GM15510 (cell line): ENCODE measurements around the gene PRELID2.

ENCODE experiments used
- POLR2A ChIP-seq: IDR thresholded peaks from 3 replicates; pipeline ENCODE4 v1.6.1; 2011; ENCODE audit warnings: borderline replicate concordance; ENCODE audit not compliant: insufficient read length; ENCODE audit errors: extremely low read depth

PRELID2 gene

GRCh38 chr5:145848854-145849253 is 13.7 kb upstream of the PRELID2 start:
- TF ChIP-seq POLR2A, result no peak

- no peak for TF ChIP-seq POLR2A
These were observed 12.7 kb upstream of the PRELID2 start for GRCh38 chr5:145847499-145848497.

- no peak for TF ChIP-seq POLR2A
These were observed 10.9 kb upstream of the PRELID2 start for GRCh38 chr5:145846081-145846480.

- TF ChIP-seq POLR2A, result no peak
These were observed 6.2 kb upstream of the PRELID2 start for GRCh38 chr5:145841299-145841698.

- TF ChIP-seq POLR2A, result no peak
These were observed 5.5 kb upstream of the PRELID2 start for GRCh38 chr5:145840458-145841132.

- no peak for TF ChIP-seq POLR2A
These were observed 3.1 kb upstream of the PRELID2 start for GRCh38 chr5:145838276-145838675.

GRCh38 chr5:145835848-145836239 is 702 bp upstream of the PRELID2 start:
- no peak for TF ChIP-seq POLR2A

- no peak for TF ChIP-seq POLR2A
These were observed 607 bp downstream of the PRELID2 start for GRCh38 chr5:145834554-145834916.

GRCh38 chr5:145833631-145834200 is 1.4 kb downstream of the PRELID2 start:
- TF ChIP-seq POLR2A, result no peak

- TF ChIP-seq POLR2A, result no peak
These were observed 4.5 kb downstream of the PRELID2 start for GRCh38 chr5:145830594-145830993.

GRCh38 chr5:145829708-145830361 is 5.3 kb downstream of the PRELID2 start:
- no peak for TF ChIP-seq POLR2A

GRCh38 chr5:145826895-145827674 is 8.1 kb downstream of the PRELID2 start:
- TF ChIP-seq POLR2A, result no peak

- no peak for TF ChIP-seq POLR2A
These were observed 9.4 kb downstream of the PRELID2 start for GRCh38 chr5:145825751-145826180.

GRCh38 chr5:145824040-145824439 is 11.1 kb downstream of the PRELID2 start:
- no peak for TF ChIP-seq POLR2A

- TF ChIP-seq POLR2A, result no peak
These were observed 16.5 kb downstream of the PRELID2 start for GRCh38 chr5:145818604-145819003.

GRCh38 chr5:145812877-145813276 is 22.3 kb downstream of the PRELID2 start:
- no peak for TF ChIP-seq POLR2A
